ENCODE results near the gene THSD4.

THSD4 gene

DNA sequence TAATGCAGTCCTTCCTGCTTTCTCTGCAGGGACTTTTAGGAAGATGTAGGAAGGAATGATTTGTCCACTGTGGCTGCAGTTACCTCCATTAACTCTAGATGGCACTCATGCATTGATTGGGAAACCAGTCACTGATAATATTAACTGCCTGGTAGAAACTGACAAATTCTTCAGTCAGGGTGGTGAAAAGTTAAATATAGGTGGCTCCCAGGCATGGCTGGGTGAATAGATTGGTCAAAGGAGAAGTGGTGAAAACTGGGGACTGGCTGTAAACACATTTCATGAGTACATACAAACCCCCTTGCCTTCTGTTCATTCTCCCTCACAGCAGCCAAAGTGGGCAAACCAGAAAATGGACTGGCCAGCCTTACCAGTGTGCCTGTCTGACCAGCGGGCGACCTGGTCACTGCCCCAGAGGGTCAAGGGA, 333.4 kb downstream of the THSD4 start:
- DNase-seq (ENCODE audit: low read depth in 4 of 4, low spot score in 1 of 4), result no peak

GRCh38 chr15:71449363-71449762, 334.1 kb downstream of the THSD4 start:
- no peak for DNase-seq (ENCODE audit: low read depth in 4 of 4, low spot score in 1 of 4)

DNA sequence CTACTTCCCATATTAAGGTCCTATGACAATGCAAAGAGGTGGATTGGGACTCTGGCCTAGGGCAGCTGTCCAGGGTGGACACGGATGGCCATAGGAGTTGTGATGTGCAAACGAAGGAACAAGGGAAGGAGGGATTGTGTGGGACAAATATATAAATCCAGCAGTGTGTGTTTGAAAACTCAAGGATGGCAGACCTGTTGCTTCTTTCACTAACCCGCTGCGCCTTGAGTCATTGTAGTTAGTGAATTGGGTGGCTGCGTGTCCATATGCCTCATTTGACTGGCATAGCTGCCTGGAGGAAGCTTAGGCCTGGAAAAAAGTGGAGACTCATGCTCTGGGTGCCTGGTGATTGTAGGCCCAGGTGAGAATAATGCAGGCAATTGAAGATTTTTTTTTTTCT, 334.7 kb downstream of the THSD4 start:
- DNase-seq (ENCODE audit: low read depth in 4 of 4, low spot score in 1 of 4), result no peak

DNA sequence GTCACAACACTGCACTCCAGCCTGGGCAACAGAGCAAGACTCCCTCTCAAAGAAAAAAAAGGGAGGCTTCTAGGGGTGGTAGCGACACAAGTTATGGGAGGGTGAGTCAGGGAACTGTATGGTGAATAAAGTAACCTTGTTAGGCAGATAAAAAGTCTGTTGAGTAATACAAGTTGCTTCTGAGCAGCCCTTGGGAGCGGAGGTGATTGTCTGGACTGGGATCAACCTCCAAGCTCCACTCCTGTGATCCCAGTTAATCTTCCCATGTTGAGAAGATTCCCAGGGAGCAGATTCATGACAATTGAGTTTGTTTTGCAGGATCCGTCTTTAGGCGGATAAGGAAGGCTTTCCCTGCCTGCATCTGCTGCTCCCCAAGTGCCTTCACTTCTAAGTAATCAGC, 335.9 kb downstream of the THSD4 start:
- DNase-seq (ENCODE audit: low read depth in 4 of 4, low spot score in 1 of 4), result no peak

- no peak for DNase-seq (ENCODE audit: low read depth in 4 of 4, low spot score in 1 of 4)
Measured at GRCh38 chr15:71452893-71453292, 337.6 kb downstream of the THSD4 start.

GRCh38 chr15:71454462-71454996, 339.3 kb downstream of the THSD4 start:
- DNase-seq (ENCODE audit: low read depth in 4 of 4, low spot score in 1 of 4), result no peak

GRCh38 chr15:71455107-71455506, 339.8 kb downstream of the THSD4 start:
- DNase-seq (ENCODE audit: low read depth in 4 of 4, low spot score in 1 of 4), result no peak

GRCh38 chr15:71455878-71456277, 340.6 kb downstream of the THSD4 start:
- no peak for DNase-seq (ENCODE audit: low read depth in 4 of 4, low spot score in 1 of 4)

DNA sequence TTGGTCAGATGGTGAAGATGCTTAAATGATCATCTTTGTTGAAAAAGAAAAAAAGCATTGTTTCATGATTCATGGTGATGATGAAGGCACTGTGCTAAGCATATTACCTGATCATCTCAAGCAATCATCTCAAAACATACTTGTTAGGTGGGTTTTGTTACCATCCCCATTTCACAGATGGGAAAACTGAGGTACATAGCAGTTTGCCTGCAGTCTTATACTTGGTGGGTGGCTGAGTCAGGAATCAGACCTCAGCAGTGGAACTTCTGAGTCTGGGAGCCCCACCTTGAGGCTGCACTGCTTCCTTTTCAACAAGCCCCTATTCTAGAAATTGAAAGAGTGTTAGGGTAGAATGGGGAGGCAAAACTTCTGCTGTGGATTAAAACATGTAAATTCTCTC, 341.1 kb downstream of the THSD4 start:
- no peak for DNase-seq (ENCODE audit: low read depth in 4 of 4, low spot score in 1 of 4)

DNA sequence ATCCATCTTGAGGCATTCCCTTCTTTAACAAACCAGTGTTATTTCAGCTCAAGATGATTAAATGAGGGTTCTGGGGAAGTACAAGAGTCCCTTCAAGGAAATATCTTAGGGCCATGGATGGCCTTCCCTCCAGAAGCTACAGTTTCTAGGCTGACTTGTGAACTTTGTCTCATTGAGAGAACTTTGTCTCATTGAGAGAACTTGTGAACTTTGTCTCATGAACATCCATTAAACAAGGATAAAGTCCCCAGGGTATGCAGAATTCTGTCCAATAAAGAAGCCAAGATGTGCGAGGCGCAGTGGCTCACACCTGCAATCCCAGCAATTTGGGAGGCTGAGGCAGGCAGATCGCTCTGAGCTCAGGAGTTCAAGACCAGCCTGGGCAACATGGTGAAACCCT, 341.5 kb downstream of the THSD4 start:
- DNase-seq (ENCODE audit: low read depth in 4 of 4, low spot score in 1 of 4), result no peak

- no peak for DNase-seq (ENCODE audit: low read depth in 4 of 4, low spot score in 1 of 4)
Measured at GRCh38 chr15:71458089-71458660, 342.9 kb downstream of the THSD4 start.

- no peak for DNase-seq (ENCODE audit: low read depth in 4 of 4, low spot score in 1 of 4)
Measured at GRCh38 chr15:71461748-71462147, 346.5 kb downstream of the THSD4 start.

- no peak for DNase-seq (ENCODE audit: low read depth in 4 of 4, low spot score in 1 of 4)
Measured at GRCh38 chr15:71462638-71463037, 347.4 kb downstream of the THSD4 start.

GRCh38 chr15:71463156-71463665, 347.9 kb downstream of the THSD4 start:
- DNase-seq (ENCODE audit: low read depth in 4 of 4, low spot score in 1 of 4), result no peak

GRCh38 chr15:71465131-71465955, 350.1 kb downstream of the THSD4 start:
- DNase-seq (ENCODE audit: low read depth in 4 of 4, low spot score in 1 of 4), result no peak

DNA sequence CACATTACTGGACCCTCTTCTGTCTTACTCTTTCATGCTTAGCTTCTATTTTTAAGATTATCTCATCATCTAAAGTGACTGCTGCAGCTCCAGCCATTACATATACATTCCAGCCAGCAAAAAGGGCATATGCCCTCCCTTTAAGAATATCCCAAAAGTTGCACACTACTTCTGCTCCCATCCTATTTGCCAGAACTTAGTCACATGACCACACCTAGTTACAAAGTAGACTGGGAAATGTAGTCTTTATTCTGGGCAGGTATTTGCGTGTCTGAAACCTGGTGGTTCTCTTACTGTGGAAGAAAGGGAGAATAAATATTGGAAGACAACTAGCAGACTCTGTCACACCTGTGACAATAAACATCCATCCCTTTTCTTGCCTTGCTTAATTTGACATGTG, 353.4 kb downstream of the THSD4 start:
- no peak for DNase-seq (ENCODE audit: low read depth in 4 of 4, low spot score in 1 of 4)

DNA sequence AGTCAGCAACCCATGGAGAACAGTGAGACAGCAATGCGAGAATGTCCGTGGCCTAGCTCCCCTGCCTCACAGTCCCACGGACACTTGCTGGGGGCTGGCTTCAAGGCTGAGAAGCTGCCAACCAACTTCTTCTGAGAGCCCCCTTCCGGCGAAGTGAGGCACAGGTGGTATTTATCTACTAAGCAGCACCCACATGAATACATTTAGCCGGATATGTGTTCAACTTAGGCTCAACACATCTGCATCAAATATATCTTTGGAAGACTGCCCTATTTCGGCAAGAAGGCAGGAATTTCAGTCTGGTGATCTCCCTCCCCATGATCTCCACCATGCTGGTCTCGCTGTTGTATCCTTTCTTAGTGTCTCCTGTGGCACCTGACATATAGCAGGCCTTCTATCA, 354.1 kb downstream of the THSD4 start:
- DNase-seq (ENCODE audit: low read depth in 4 of 4, low spot score in 1 of 4), result no peak

GRCh38 chr15:71471347-71471746, 356.1 kb downstream of the THSD4 start:
- no peak for DNase-seq (ENCODE audit: low read depth in 4 of 4, low spot score in 1 of 4)

DNA sequence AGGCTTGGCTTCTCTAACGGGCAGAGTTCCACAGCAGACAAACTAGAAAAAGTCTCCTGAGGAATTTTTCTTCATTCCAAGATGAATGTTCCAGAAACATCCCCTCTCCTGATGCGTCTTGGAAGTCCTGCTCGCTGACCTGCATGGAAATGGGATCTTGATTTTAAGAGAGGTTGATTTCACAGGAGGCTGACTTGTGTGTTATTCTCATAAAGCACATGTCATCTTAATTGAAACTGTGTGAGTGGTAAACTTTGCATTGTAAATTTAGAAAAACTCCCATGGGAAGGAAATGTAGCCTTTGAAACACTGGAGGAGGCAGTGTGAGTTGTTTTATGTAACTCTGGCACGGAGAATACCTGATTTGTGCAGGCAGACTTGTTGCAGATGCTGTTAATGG, 357.3 kb downstream of the THSD4 start:
- no peak for DNase-seq (ENCODE audit: low read depth in 4 of 4, low spot score in 1 of 4)

DNA sequence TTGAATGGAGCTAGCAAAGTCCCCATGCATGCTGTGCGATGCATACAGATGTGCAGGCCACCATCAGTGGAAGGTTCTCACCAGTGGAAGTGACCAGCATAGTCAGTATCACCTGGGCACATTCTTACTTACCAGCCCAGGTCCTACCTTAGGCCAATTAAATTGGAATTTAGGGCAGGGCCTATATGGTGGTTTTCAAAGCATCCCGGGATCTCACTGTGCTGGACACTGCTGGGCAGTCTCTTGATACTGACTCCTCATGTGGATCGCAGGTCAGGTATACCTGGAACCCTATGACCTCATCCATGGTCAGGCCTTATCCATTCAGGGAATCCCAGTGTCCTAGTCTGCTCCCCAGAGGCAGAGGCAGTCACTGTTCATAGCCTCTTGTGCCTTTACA, 358.5 kb downstream of the THSD4 start:
- DNase-seq (ENCODE audit: low read depth in 4 of 4, low spot score in 1 of 4), result no peak

DNA sequence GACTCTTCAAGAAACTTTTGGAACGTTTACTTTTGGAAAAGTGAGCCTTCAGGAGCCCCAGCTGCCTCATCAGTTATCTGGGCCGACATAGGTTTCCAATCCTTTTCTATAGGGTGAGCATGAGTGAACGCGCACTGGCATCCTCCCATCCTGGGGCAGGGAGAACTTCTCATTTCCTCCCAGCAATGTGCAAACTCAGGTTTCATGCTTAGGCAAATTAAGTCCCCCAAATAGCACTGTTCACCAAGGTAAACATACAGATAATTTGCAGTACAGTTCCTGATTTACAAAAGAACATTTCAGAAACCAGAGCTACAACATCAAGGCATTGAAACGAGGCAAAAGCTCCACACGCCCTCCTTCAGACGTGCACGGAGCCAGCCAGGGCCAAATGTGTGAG, 361.6 kb downstream of the THSD4 start:
- no peak for DNase-seq (ENCODE audit: low read depth in 4 of 4, low spot score in 1 of 4)

DNA sequence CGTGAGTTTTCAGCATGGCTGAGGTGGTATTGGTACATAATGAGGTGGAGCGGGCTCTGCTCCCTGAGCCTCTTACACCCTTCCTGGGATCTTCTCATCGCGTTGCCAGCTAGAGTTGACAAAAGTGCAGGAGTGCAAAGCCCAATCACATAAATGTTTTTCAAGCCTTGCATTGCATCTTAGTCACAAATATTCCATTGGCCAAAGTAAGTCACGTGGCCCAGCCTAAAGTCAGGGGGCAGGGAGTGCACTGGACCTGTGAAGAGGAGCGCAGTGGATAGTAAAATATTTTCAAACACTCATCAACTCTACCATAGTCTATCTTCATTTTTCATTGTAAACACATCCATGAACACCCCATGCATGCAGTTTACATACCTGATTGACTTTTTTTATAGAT, 365.3 kb downstream of the THSD4 start:
- DNase-seq (ENCODE audit: low read depth in 4 of 4, low spot score in 1 of 4), result no peak
